ENCODE results near the gene FBXO28. TPM values are rescaled to one million over a fixed set of nuclear protein-coding genes. Genes with fewer than 3 reads are reported as not detected.

FBXO28 gene
- total and polyA plus RNA-seq, 2 donors (not counting 3 experiments of a cell fraction or from before 2014, with no cell fraction given) = 8.9 to 32.6 TPM

DNA sequence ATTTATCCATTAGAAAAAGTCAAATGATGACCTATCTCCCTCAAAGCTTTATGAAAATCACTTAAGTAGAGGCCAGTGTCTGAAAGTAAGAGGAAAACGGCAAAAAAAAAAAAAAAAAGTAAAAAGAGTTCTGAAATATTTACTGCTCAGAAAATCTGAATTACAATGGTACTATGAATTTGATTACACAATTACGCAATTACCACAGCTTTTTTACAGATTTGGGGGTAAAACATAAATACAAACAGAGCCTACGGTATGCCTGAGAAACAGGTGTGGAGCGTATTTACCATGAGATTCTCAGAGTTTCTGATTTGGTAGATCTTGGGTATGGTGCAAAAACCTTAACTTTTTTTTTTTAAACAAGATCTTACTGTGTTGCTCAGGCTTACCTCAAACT lies 15.9 kb upstream of the FBXO28 start:
- FAIRE-seq (no peak), DNase-seq (ENCODE audit: low read depth, low spot score) (no peak)
- ChIA-PET POLR2A (no interaction called here), CTCF (interaction anchor here (0.6 kb wide), 1 partner anchor 85 kb away, joined by 3 read pairs; the partner anchor contains the start of gene DEGS1)
- Histone ChIP-seq H3K9me1 (replicated peaks; ENCODE audit: control insufficient read depth, extremely low read depth, insufficient read depth, low read length) (no peaks in the 10 kb centered on the region), H3K9ac (replicated peaks; ENCODE audit: extremely low read depth, insufficient read depth, low read length) (no peak overlapping the region), H3K36me3 (ENCODE audit: control insufficient read depth in 2 of 2, extremely low read depth in 1 of 2, insufficient read depth in 2 of 2, low read length in 2 of 2) (no peaks in the 10 kb centered on the region), H3K27me3 (ENCODE audit: control insufficient read depth in 2 of 2, insufficient read depth in 2 of 2, low read length in 2 of 2) (peaks cover 0 to 1% of the 10 kb centered on the region in 2 experiments), H3K4me2 (ENCODE audit: insufficient read depth, low read length) (no peak overlapping the region), H2AFZ (ENCODE audit: low read depth, low read length) (no peak overlapping the region), H3K4me1 (ENCODE audit: control insufficient read depth, extremely low read depth, insufficient read depth, low read length) (no peaks in the 10 kb centered on the region), H4K20me1 (replicated peaks; ENCODE audit: control insufficient read depth, extremely low read depth, insufficient read depth, low read length) (no peaks in the 10 kb centered on the region), H3K9me3 (replicated peaks; ENCODE audit: control insufficient read depth, insufficient read depth, low read length) (no peaks in the 10 kb centered on the region), H3K4me3 (replicated peaks in 1 of 3; ENCODE audit: insufficient read depth in 1 of 3, low read depth in 1 of 3, low read length in 3 of 3) (no peak overlapping the region), H3K27ac (ENCODE audit: insufficient read depth, low read depth, low read length) (no peak overlapping the region), H3K79me2 (ENCODE audit: control insufficient read depth, insufficient read depth, low read length) (no peaks in the 10 kb centered on the region)
- dilution Hi-C loops (cut with MboI; ENCODE audit: extremely low pct_ligation_motif_present, low sequenced_read_pairs) = no loop called here
- TF ChIP-seq MYC (IDR thresholded peaks at IDR 0.05; ENCODE audit: low read depth, low read length) (no peak), FOS (IDR thresholded peaks at IDR 0.05; ENCODE audit: borderline replicate concordance, insufficient read depth, low read length) (no peak), POLR2A (IDR thresholded peaks at IDR 0.05; ENCODE audit: low read depth, low read length) (no peak), EZH2 (IDR thresholded peaks at IDR 0.05; ENCODE audit: borderline replicate concordance, low read depth, low read length, severe bottlenecking) (no peak), GATA2 (IDR thresholded peaks at IDR 0.05; ENCODE audit: insufficient read depth, insufficient read length, low read depth, low read length) (no peak), JUN (IDR thresholded peaks at IDR 0.05; ENCODE audit: borderline replicate concordance, insufficient read depth, insufficient read length, low read depth) (no peak), POLR2AphosphoS5 (IDR thresholded peaks at IDR 0.05; ENCODE audit: insufficient read depth, low read depth, low read length) (no peak)
- TF ChIP-seq, protein P1, sequence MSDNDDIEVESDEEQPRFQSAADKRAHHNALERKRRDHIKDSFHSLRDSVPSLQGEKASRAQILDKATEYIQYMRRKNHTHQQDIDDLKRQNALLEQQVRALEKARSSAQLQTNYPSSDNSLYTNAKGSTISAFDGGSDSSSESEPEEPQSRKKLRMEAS (IDR thresholded peaks at IDR 0.05; ENCODE audit: insufficient read depth, insufficient read length) = no peak
- TF ChIP-seq, protein P2, sequence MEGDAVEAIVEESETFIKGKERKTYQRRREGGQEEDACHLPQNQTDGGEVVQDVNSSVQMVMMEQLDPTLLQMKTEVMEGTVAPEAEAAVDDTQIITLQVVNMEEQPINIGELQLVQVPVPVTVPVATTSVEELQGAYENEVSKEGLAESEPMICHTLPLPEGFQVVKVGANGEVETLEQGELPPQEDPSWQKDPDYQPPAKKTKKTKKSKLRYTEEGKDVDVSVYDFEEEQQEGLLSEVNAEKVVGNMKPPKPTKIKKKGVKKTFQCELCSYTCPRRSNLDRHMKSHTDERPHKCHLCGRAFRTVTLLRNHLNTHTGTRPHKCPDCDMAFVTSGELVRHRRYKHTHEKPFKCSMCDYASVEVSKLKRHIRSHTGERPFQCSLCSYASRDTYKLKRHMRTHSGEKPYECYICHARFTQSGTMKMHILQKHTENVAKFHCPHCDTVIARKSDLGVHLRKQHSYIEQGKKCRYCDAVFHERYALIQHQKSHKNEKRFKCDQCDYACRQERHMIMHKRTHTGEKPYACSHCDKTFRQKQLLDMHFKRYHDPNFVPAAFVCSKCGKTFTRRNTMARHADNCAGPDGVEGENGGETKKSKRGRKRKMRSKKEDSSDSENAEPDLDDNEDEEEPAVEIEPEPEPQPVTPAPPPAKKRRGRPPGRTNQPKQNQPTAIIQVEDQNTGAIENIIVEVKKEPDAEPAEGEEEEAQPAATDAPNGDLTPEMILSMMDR (IDR thresholded peaks at IDR 0.05; ENCODE audit: extremely low read depth in 1 of 2, insufficient read depth in 1 of 2, low read depth in 1 of 2, low read length in 2 of 2) = no peak
- BruUV-seq (replicated peaks) = no TSS peak
- intact Hi-C loops (cut with micrococcal nuclease) = no loop called here

Data from endothelial cell of umbilical vein (primary cell).